HG02938 (cell line): ENCODE results near the gene AK8.

Source experiments
- ATAC-seq: cut with Tn5 transposase; IDR thresholded peaks from one replicate; pipeline ENCODE4 v1.9.1; 2021; ENCODE audit warnings: mild to moderate bottlenecking, moderate library complexity; ENCODE audit not compliant: unreplicated experiment

AK8 gene

DNA sequence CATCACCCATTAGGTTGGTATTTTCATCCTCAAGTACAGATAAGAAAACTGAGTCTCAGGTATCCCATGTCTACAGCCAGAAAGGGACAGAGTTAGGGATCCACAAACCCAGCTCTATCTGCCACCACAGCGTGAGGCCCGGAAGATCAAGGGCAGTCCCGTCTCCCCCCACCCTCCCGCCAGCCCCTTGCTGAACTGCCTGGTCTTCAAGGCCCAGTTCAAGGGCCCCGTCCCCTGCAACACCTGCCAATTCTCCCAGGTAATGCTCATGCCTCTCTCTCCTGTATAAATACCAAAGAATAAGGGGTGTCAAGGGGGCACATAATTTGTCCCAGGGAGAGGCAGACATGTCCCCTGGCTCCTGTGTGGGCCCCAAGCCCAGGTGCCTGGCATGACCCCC is 50.7 kb downstream of the AK8 start:
- ATAC-seq: no peak

DNA sequence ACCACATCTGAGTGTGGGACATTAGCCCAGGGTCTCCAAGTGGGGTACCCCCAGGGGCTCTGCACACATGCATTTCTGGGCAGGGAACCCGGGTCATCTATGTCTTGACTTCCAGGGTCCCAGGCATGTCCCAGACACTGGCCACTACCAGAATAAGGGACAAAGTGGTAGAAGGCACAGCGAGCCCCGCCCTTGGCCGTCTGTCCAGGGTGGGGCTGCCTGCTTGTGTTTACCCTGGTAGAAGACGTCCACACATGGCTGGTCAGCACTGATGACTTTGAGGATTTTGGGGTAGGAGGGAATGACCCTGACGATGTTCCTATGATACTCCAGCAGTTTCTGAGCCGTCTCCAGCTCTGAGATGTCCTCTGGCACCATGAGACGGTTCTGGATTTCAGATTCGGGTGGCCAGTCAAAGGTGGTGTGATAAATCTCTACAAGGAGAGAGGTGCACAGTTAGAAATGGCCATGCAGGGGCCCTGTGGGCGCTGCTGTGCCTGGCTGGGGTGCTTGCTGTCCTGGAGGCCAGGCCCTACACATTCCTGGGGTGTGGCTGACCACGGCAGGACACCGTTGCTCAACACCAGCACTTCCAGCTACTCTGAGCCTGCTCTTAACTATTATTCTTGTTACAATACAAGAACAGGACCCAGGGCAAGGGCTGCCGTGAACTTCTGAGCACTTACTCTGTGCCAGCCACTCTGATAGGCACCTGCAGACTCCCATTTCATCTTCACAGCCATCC is 51.3 kb downstream of the AK8 start:
- no peak for ATAC-seq

DNA sequence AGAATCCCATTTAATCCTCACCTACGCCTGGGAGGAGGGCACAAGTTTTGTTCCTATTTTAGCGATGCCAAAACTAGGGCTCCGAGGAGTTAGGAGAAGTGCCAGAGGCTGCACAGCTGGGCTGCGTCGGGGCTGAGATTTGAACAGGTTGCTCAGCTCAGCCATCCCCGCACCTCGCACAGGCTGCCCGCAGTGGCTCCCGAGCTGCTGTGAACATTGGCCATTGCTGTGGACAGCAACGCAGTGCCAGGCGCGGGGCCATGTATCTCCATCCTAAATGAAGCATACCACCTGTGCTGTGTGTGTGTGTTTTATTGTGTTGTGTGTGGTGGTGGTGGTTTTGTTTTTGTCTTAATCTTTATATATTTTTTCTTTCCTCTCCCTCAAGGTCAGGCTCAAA is 52.0 kb downstream of the AK8 start:
- ATAC-seq: no peak

DNA sequence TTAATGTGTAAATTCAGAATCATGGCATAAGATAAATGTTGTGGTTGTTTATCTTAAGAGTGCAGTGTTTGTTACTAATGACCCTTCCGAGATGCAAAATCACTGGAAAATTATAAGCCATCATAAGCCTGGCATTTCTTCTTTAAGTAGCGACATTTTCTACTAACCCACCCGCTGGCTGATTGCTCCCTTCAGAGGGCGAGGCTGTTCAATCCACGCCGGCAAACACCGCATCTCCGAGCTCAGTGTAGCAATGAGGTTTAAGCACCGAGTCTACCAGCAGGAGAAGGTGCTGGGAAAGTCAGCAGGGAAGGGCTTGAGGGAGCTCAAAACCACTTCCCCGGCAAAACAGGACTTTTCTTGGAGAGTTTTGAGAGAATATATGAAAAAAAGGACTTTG is 52.7 kb downstream of the AK8 start:
- no peak for ATAC-seq

DNA sequence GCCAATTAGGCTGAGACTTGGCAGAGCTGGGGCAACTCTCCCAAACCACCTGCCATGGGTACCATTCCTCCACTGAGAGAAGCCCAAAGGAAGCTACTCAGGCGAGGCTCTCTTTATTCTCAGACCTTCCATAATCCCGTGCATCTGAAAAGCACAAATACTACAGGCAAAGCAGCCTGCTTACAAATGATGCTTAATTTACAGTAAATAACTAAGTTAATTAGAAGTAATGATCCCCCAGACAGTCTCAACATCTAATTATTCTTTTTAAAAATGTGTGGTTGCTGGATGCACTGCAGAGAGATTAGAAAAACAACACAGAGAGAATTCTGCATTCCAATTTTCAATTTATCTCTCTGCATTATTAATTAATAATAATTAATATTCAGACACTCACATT is 53.1 kb downstream of the AK8 start:
- ATAC-seq: no peak

DNA sequence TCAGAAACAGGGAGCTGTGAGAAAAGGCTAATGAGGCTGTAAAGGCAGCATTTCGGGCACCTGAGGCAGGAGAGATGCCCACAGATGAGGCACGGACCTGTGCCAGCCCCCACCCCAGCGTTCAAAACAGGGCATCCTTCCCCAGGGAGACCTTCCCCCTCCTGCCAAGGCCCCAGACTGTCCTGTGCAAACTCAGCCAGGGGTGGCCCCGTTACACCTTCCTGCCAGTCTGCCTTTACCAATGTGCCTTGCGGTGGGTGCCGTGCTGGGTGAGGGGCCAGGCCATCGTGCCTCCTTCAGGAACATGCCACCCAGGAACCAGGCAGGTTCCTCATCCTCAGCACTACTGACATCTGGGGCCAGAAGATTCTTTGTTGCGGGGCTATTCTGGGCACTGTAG is 53.9 kb downstream of the AK8 start:
- ATAC-seq: no peak

DNA sequence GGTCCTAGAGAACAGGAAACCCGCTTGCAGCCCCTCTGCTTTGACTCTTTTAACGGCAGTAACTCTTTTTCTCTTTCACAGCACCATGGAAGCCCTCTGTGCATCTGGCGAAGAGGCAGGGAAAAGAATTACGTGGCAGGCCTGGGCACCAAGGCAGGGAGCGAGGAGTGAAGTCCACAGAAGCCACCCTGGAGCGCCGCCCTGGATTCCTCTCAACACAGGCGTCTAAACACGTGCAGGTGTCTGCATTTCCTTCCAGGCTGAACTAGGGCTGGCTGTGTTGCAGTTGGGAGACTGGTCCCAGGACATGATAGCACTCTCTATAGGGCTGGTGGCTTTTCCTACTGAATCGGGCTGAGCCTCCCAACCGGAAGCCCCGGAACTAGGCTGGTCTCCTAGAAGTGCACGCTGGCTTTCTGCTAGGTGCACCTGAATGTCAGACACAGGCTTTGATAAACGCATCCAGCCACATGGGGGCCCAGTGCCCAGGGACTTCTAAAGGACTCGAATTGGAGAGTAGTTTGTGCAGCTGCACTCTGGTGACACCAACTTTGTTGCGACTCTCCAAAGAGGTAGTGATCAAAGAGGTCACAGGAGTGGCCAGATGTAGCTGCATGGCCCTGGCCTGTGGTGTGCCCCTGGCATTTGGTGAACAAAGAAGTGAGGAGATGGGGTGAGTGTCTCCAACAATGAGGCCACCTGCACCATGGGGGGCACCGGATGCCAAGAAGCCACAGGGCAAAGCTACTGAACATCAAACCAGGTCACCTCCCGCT is 54.5 kb downstream of the AK8 start:
- no peak for ATAC-seq

DNA sequence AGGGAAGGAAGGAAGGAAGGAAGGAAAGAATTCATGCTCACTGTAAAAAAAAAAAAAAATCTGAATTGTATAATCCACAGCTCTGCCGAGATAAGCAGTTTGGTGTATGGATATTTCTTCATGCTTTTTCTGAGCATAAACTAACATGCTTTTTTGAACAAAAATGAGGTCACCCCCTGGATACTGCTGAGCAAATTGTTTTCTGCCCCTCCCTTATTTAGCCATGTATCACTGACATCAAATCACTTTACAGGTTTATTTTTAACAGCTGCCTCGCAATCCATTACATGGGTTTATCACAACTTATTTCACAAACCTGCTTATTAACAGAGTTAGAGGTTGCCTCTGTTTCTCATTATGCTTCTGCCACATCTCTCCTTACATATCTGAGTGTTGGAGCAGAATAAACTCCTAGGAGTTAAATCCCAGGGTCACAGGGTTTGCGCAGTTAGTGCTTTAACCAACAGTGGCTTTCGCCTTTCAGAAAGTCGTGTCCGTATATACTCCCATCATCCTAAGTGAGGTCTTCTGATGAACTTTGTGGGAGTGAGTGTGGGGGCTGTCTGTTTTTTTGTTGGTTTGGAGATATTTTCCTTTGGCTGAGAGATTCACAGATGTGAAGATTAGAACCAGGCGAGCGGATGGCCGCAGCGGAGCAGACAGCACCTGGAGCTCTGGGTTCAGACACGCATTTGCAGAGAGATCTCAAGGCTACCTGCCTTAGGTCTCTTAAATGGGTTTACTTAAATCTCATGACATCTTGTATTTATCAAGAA is 57.7 kb downstream of the AK8 start:
- ATAC-seq: no peak

DNA sequence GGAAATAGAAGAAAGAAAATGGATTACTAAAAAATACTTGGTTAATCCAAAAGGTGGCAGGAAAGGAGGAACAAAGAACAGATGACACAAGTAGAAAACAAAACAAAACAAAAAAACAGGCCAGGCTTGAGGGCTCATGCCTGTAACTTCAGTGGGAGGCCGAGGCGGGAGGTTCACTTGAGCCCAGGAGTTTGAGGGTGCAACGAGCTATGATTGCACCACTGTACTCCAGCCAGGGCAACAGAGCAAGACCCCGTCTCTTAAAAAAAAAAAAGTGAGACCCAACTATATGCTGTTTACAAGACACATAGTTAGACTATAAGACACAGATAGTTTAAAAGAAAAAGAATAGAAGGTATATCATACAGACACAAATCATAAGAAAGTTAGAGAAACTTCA is 59.5 kb downstream of the AK8 start:
- ATAC-seq: no peak

DNA sequence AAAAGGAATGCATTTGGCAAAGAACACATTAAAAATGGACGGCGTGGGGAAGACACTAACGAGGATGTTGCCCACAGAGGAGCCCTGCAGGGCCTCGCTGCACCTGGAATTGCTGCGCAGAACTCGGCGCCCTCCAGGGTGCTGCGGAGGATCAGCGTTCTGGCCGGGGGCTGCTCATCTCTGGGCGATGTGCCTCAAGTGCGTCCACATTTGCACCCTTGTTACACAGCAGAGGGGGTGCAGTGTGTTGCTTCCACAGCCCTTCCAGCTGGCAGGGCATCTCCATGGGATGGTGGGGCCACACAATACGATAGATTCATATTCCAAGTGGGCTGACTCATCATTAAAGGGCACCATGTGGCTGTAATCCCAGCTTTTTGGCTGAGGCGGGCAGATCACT is 63.1 kb downstream of the AK8 start:
- ATAC-seq: no peak

DNA sequence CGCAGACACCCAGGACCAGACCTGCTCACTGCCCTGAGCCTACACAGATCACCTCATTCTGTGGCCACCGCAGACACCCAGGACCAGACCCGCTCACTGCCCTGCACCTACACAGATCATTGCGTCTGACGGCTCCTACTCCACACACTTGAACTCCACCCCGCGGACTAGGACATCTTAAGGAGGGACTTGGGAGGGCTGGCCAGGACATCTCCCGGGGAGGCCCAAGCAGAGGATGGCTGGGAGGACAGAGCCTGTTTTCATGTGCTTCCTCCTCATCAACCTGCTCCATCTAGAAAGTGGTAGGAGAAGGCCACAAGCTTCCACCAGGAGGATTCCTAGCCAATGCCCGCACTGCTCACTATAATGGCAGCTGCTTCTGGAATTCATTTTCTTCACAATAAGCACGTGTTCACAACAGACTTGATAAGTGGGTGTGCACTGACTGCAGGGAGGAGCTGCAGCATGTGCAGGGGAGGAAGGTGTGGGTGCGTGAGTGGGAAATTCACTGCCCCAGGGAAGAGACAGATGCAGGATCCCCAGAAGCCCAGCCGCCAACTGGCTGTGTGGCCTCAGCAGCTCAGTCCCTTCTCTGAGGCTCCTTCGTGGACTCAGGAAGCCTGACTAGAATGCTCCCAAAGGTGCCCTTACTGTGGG is 64.8 kb downstream of the AK8 start:
- ATAC-seq: no peak

DNA sequence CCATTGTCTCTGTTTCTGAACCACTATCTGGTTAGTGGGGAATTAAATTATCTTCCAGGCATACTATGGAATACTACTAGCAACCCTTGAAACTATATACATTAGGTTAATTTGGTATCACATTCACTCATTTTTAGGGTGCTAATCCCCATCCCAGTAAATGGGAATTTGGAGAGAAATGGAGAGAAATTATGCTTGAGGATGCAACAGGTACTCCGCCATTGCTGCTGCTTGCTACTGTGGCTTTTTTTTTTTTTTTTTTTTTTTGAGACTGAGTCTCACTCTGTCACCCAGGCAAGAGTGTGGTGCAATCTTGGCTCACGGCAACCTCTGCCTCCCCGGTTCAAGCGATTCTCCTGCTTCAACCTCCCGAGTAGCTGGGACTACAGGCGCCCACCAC is 66.1 kb downstream of the AK8 start:
- ATAC-seq: no peak

DNA sequence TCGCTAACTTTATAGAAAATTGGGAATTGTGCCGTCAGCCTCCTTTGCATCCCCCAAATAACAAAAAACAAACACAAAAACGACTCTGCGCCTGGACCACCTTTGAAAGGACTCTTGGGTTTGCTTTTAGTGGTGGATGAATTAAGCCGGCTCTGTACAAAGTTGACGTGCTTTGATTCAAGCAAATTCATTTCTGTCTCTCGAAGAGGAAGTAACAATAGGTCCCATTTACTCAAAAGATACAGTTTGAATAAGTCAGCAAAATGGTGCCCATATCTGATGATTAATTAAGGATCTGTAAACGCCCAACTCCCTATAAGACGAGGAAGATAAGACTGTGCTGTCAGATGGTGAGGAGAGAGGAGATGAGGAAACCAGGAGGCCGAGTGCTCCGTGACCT is 67.8 kb downstream of the AK8 start:
- ATAC-seq: no peak

DNA sequence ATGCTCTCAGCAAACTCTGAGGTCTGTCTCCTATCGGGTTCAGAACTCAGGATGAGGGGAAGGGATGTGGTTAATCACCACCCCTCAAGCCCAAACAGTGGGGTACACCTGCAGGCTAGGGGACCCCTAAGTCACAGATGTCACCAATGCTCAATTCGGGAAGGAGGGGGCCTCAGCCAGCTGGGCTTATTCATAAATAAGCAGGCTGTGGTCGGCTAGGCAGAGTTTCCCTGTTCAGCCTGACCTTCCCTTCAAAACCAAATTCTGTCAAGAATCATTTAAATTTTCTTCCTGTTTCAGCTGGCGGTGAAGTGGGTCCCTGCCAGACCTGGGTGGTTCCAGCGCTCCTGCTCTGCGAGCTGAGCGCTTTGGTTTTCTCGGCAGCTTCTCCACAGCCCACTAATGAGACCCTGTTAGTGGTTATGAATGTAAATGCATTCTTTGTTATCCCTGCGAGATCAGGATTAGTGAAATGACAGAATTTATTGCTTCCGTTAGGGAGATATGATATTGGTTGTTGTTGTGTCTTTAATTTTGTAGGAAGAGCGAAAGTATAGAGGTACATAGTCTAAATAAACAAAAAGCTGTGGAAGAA is 68.3 kb downstream of the AK8 start:
- ATAC-seq: no peak

DNA sequence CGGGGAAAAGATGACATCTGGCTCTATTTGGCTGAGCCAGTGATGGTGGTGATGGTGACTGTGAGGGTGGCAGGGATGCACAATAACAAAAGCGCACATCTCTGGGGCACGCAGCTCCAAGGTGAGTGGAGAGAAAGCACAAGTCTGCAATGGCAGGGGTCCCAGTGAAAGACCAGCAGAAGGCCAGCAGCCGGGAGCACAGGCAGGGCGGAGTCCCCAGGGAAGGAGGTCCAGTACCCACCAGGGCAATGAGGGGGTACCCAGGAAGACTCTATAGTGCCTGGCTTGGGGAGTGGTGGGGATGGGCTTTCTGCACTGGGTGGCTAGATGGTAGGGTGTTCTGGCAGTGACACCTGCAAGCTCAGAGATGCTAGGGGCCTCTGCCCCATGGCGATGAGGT is 69.4 kb downstream of the AK8 start:
- no peak for ATAC-seq

DNA sequence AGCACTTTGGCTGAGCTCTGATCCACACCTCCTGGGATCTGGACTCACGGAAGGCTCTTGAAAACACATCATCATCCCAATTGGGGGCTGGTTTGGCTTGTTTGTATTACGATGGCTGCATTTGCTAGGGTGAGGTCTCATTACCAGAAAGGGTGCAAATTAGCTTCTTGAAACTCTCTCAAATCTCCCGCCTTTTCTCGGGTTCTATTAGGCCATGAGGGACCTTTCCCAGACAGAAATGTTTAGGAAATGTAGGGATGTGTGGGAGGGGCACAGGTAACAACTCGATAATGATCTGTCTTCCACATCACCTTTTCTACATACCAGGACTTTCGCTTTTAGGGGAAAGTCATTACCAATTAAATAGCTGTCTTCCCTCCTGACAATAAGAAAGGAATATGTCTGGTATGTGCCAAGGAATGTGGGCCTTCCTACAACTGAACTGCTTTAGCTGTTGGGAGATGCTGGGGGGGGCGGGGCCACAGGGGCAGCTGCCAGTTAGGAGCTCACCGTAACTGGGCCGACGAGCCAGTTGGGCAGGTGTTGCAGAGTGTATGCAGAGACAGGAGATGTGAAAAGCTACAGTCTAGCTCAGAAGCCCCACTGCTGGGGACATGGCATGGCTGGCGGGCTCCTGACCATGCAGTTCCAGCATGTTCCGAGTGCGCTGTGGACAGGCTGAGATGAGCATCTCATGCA is 71.2 kb downstream of the AK8 start:
- ATAC-seq: no peak

DNA sequence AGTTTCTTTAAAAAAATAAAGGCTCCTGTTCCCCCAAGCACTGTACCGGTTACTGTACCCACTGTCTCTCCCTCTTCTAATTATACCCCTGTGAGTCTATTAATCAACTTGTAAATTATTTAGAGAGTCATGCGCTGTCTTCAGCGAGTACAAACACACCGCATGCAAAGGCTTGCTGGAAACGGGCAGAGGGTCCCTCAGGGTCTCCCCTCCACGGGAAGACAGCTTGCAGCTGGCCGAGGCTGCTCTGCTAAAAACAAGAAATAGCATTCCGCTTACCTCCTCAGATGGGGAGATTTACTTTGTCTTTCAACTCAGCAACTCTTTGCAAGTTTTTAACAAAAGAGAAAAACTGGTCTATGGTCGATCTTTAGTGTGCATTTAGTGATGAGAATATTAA is 71.8 kb downstream of the AK8 start:
- no peak for ATAC-seq

DNA sequence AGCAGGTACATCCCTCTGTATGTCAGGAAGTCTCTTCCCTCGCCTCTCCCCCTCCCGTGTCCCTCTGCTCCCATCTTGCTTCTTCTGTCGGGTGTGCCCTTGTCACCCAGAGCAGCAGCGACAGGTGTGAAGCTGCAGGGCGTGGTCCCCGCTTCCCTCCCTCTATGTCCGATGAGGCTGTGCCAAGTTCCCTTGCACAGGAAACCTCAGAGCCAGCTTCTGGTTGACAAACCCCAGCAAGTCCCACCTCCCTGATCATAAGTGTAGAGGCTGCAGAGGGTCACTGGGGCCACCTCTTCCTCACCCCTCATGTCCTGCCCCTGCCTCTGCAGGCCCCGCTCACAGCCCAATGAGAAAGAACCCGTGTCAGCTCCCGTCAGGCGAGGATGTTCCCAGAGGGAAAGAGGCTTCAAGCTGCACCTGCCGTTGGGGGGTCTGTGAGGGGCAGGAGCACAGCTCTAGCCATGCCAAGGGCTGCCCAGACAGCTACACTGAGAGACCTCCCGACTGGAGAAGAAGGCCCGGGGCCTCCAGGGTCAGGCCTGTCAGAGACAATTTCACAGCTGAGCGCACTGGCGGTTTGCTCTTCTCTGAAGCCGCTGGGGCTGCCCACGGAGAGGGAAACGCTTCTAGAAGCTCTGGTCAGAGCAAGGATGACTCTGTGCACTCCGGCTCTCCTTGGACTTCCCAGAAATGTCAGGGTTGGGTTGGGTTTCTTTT is 73.3 kb downstream of the AK8 start:
- ATAC-seq: no peak

DNA sequence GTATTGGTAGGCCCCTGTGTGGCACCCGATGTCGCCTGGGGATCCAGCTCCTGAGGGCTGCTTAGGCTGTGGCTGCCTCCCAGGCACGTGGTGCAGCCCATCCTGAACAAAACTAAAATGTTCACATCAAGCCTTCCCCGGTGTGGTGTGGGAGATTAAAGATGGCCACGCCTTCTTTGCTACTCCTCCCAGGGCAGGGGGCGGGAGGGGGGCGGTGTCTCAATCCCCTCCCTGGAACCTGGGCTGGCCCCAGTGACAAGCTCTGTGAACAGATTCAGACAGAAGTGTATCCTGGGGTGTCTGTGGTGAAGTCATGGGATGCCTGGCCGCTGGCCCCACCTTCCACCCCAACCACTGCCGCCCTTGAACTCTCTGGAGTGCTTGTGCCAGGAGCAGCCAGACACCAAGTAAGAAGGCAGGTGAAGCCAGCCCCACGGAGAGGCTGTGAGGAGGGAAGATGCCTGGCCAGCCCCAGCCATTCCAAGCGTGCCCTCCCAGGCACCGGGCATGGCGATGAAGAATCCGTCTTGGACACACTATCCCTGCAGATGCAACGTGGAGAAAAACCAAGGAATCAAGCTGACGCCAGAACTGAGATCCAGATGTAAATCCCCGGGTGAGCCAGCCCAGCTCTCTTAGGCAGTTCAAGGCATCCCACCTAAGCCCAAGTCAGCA is 75.8 kb downstream of the AK8 start:
- ATAC-seq: no peak
